Stimulated activated CD8-positive, alpha-beta memory T cell treated with anti-CD3 and anti-CD28 coated beads, Interleukin-2, amount 100 ng/mL, for 1 hour (primary cell): ENCODE results near the gene NRDC.

Source experiments
- DNase-seq, 2 donors: peaks; one replicate each; pipeline ENCODE4 v3.0.0-alpha.2; 2020; ENCODE audit warnings: low read depth in 2 of 2

The NRDC gene

GRCh38 chr1:51758310-51758709, 120.2 kb downstream of the NRDC start:
- no peak for DNase-seq

- DNase-seq = no peak
Observed at GRCh38 chr1:51756290-51756689, 122.2 kb downstream of the NRDC start.

DNA sequence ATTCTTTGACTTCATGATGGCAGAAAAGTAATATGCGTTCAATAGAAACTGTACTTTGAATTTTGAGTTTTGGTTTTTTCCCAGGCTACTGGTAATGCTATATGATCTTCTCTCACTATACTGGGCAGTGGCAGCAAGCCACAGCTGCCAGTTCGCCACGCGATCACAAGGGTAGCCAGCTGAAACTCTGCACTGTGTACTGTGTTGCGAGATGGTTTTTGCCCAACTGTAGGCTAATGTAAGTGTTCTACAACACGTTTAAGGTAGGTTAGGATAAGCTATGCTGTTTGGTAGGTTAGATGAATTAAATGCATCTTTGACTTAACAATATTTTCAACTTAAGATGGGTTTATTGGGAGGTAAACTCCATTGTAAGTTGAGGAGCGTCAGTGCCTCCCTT, 123.1 kb downstream of the NRDC start:
- DNase-seq = no peak

GRCh38 chr1:51754666-51755065, 123.9 kb downstream of the NRDC start:
- no peak for DNase-seq

GRCh38 chr1:51753969-51754368, 124.6 kb downstream of the NRDC start:
- DNase-seq = no peak

- DNase-seq = no peak
Observed at GRCh38 chr1:51752073-51752948, 126.2 kb downstream of the NRDC start.

GRCh38 chr1:51750729-51751128, 127.8 kb downstream of the NRDC start:
- DNase-seq = no peak

DNA sequence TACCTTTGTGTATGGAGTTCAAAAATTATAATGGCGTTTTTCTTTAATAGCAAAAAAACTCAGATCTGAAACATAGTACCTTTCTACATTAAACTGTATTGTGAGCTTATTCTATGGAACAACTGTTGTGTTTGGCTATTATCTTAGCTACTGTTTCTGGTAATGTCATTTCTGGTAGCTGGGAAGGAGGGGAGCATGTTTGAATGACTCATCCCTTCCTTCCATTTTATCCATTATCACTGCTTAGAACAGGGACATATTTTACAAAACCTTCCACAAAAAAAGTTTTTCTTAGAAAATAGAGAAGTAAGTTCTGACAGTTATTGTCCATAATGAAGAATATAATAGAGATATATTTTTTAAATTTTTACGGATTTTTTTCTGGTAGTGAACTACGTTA, 128.3 kb downstream of the NRDC start:
- no peak for DNase-seq

- DNase-seq = no peak
Observed at GRCh38 chr1:51749151-51749550, 129.4 kb downstream of the NRDC start.

DNA sequence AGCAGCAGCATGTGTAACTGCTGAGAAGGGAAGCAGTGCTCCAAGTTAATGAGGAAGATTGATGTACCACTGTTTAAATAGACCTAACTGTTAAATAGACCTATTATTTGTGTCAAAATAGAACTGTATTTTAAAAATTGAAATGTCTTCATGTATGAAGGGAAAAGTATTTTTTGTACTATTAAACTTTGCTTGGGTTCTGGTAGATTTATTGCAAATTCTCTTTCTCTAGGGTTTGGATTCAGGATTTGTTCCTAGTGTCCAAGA, 133.3 kb downstream of the NRDC start:
- no peak for DNase-seq

- DNase-seq = no peak
Observed at GRCh38 chr1:51744506-51745303, 133.8 kb downstream of the NRDC start.

GRCh38 chr1:51741121-51741681, 137.3 kb downstream of the NRDC start:
- no peak for DNase-seq

- DNase-seq = no peak
Observed at GRCh38 chr1:51740652-51741051, 137.9 kb downstream of the NRDC start.
